Measurements from ENCODE around the gene TMX3.
A peak's percentile ranks its signal among the peaks of the same experiment; 100 is the strongest.

TMX3 gene

DNA sequence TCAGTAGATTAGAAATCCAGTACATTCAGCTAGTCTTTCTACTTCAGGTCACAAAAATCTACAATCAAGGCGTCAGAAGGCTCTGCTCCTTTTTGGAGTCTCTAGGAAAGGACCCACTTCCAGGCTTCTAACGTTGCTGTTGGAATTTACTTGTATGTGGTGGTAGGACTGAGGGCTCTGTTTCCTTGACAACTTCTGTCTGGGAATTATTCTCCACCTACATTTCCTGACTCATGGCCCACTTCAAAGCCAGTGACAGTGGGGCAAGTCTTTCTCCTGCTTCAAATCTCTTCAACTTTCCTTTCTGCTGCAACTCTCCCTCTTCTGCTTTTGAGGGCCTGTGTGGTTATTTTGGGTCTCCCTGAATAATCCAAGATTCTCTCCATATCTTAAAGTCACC is 10.4 kb upstream of the TMX3 start:
- H3K9me3 ChIP-seq (ENCODE audit: insufficient read depth, low read length): peaks cover 11% of the 10 kb centered on the region; the same call in 1 of the 2 replicates
- TF ChIP-seq YY1 (IDR thresholded peaks at IDR 0.05; ENCODE audit: insufficient read depth, insufficient read length): no peak
- H3K36me3 ChIP-seq (ENCODE audit: insufficient read depth, insufficient read length, low read length): no peaks in the 10 kb centered on the region
- H3K4me1 ChIP-seq (ENCODE audit: insufficient read depth, insufficient read length): no peaks in the 10 kb centered on the region
- H3K27me3 ChIP-seq (ENCODE audit: insufficient read depth, insufficient read length): no peaks in the 10 kb centered on the region
- no peak for DNase-seq (ENCODE audit: low read depth, low spot score)
- H3K9ac ChIP-seq (ENCODE audit: insufficient read length, low read depth): no peak overlapping the region
- no peak overlapping the region for H3K4me3 ChIP-seq (ENCODE audit: insufficient read length, low read depth)

GRCh38 chr18:68724021-68724420 is 9.1 kb upstream of the TMX3 start:
- Histone ChIP-seq H3K4me3 (ENCODE audit: insufficient read length, low read depth) (no peak overlapping the region), H3K27me3 (ENCODE audit: insufficient read depth, insufficient read length) (no peaks in the 10 kb centered on the region), H3K9ac (ENCODE audit: insufficient read length, low read depth) (no peak overlapping the region), H3K9me3 (ENCODE audit: insufficient read depth, low read length) (peaks cover 11% of the 10 kb centered on the region; the same call in 1 of the 2 replicates), H3K4me1 (ENCODE audit: insufficient read depth, insufficient read length) (no peaks in the 10 kb centered on the region), H3K36me3 (ENCODE audit: insufficient read depth, insufficient read length, low read length) (no peaks in the 10 kb centered on the region)
- DNase-seq (ENCODE audit: low read depth, low spot score): no peak
- no peak for TF ChIP-seq SUZ12 (IDR thresholded peaks at IDR 0.05; ENCODE audit: extremely low read depth, insufficient read depth, insufficient read length)
- no peak for TF ChIP-seq YY1 (IDR thresholded peaks at IDR 0.05; ENCODE audit: insufficient read depth, insufficient read length)
- TF ChIP-seq ZNF274 (IDR thresholded peaks at IDR 0.05; ENCODE audit: low read depth, low read length): no peak

DNA sequence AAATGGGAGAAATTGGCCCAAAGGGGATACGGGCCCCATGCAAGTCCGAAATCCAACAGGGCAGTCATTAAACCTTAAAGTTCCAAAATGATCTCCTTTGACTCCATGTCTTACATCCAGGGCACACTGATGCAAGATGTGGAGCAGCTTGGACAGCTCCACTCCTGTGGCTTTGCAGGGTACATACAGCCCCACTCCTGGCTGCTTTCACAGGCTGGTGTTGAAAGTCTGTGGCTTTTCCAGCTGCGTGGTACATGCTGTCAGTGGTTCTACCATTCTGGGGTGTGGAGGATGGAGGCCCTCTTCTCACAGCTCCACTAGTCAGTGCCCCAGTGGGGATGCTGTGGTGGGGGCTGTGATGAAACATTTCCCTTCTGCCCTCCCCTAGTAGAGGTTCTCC is 8.6 kb upstream of the TMX3 start:
- Histone ChIP-seq H3K27me3 (ENCODE audit: insufficient read depth, insufficient read length) (no peaks in the 10 kb centered on the region), H3K9me3 (ENCODE audit: insufficient read depth, low read length) (peaks cover 11% of the 10 kb centered on the region; the same call in 1 of the 2 replicates), H3K4me3 (ENCODE audit: insufficient read length, low read depth) (no peak overlapping the region), H3K9ac (ENCODE audit: insufficient read length, low read depth) (no peak overlapping the region), H3K4me1 (ENCODE audit: insufficient read depth, insufficient read length) (no peaks in the 10 kb centered on the region), H3K36me3 (ENCODE audit: insufficient read depth, insufficient read length, low read length) (no peaks in the 10 kb centered on the region)
- no peak for DNase-seq (ENCODE audit: low read depth, low spot score)
- TF ChIP-seq ZNF274 (IDR thresholded peaks at IDR 0.05; ENCODE audit: low read depth, low read length): no peak
- no peak for TF ChIP-seq YY1 (IDR thresholded peaks at IDR 0.05; ENCODE audit: insufficient read depth, insufficient read length)
- TF ChIP-seq SUZ12 (IDR thresholded peaks at IDR 0.05; ENCODE audit: extremely low read depth, insufficient read depth, insufficient read length): no peak

DNA sequence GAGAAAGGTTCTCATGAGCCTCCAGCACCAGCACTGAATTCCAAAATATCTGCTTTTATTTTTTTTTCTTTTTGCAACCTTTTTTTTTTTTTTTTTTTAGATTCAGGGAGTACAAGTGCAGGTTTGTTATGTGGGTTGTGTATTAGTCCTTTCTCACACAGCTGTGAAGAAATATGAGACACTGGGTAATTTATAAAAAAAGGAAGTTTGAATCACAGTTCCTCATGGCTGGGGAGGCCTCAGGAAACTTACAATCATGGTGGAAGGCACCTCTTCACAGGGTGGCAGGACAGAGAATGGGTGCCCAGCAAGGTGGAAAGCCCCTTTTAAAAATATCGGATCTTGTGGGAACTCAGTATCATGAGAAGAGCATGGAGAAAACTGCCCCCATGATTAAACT is 7.9 kb upstream of the TMX3 start:
- Histone ChIP-seq H3K4me1 (ENCODE audit: insufficient read depth, insufficient read length) (no peaks in the 10 kb centered on the region), H3K36me3 (ENCODE audit: insufficient read depth, insufficient read length, low read length) (no peaks in the 10 kb centered on the region), H3K27me3 (ENCODE audit: insufficient read depth, insufficient read length) (no peaks in the 10 kb centered on the region), H3K9me3 (ENCODE audit: insufficient read depth, low read length) (peaks cover 11% of the 10 kb centered on the region; the same call in 1 of the 2 replicates), H3K9ac (ENCODE audit: insufficient read length, low read depth) (no peak overlapping the region), H3K4me3 (ENCODE audit: insufficient read length, low read depth) (no peak overlapping the region)
- no peak for DNase-seq (ENCODE audit: low read depth, low spot score)
- no peak for TF ChIP-seq SUZ12 (IDR thresholded peaks at IDR 0.05; ENCODE audit: extremely low read depth, insufficient read depth, insufficient read length)
- no peak for TF ChIP-seq ZNF274 (IDR thresholded peaks at IDR 0.05; ENCODE audit: low read depth, low read length)
- no peak for TF ChIP-seq YY1 (IDR thresholded peaks at IDR 0.05; ENCODE audit: insufficient read depth, insufficient read length)

DNA sequence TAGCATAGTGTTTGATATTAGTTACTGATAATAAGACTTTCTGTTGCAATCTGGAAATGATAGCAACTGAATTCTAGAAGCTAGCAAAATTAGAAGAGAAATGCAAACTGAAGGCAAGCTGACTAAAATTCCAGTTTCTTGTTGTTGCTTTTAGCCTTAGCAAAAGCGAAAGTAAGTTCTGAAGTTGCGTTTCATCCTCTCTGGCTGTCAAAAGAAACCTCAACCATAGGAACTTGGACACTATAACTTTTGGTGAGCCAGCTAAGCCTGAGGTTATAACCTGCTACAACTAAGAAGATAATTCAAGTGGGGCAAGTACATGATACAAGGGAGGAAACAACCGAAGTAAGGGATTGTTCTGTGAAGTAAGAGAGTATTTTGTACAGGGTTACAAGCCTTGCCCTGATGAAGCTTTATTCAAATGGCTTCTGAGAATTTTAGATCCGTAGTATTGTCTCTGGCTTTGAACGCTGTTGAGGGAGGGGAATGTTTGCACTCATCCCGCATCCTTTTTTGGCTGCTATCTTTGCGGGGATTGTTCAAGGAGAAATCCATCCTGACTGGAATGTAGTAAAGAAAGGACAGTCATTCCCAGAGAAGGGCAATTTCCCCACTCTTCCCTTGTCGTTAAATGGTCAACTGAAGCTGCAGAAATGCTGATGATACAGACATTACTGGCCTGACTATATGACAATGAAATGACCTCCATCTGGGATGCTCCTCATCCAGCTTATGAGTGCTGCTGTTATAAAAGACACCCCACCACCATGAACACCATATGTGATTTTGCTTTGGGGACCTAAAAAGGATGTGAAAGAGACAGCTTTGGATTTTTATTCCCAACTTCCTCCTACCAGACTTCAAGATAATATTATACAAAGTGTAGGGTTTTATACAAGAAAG is 7.0 kb upstream of the TMX3 start:
- no peaks in the 10 kb centered on the region for H3K27me3 ChIP-seq (ENCODE audit: insufficient read depth, insufficient read length)
- no peaks in the 10 kb centered on the region for H3K36me3 ChIP-seq (ENCODE audit: insufficient read depth, insufficient read length, low read length)
- H3K4me3 ChIP-seq (ENCODE audit: insufficient read length, low read depth): no peak overlapping the region
- H3K9ac ChIP-seq (ENCODE audit: insufficient read length, low read depth): no peak overlapping the region
- DNase-seq (ENCODE audit: low read depth, low spot score): no peak
- no peaks in the 10 kb centered on the region for H3K4me1 ChIP-seq (ENCODE audit: insufficient read depth, insufficient read length)
- H3K9me3 ChIP-seq (ENCODE audit: insufficient read depth, low read length): peaks cover 11% of the 10 kb centered on the region; the same call in 1 of the 2 replicates
- TF ChIP-seq YY1 (IDR thresholded peaks at IDR 0.05; ENCODE audit: insufficient read depth, insufficient read length): no peak
- TF ChIP-seq SUZ12 (IDR thresholded peaks at IDR 0.05; ENCODE audit: extremely low read depth, insufficient read depth, insufficient read length): no peak
- TF ChIP-seq ZNF274 (IDR thresholded peaks at IDR 0.05; ENCODE audit: low read depth, low read length): no peak

GRCh38 chr18:68714366-68714711 is 569 bp downstream of the TMX3 start:
- no peaks in the 10 kb centered on the region for H3K9me3 ChIP-seq (ENCODE audit: insufficient read depth, low read length)
- peaks cover 40% of the 10 kb centered on the region for H3K36me3 ChIP-seq (ENCODE audit: insufficient read depth, insufficient read length, low read length)
- peak overlapping the region; percentile 56 for H3K4me3 ChIP-seq (ENCODE audit: insufficient read length, low read depth)
- no peaks in the 10 kb centered on the region for H3K27me3 ChIP-seq (ENCODE audit: insufficient read depth, insufficient read length)
- H3K9ac ChIP-seq (ENCODE audit: insufficient read length, low read depth): peak overlapping the region; percentile 92
- H3K4me1 ChIP-seq (ENCODE audit: insufficient read depth, insufficient read length): no peaks in the 10 kb centered on the region
- TF ChIP-seq YY1 (IDR thresholded peaks at IDR 0.05; ENCODE audit: insufficient read depth, insufficient read length) (no peak), ZNF274 (IDR thresholded peaks at IDR 0.05; ENCODE audit: low read depth, low read length) (no peak), SUZ12 (IDR thresholded peaks at IDR 0.05; ENCODE audit: extremely low read depth, insufficient read depth, insufficient read length) (no peak)
- no peak for DNase-seq (ENCODE audit: low read depth, low spot score)

GRCh38 chr18:68713796-68714195 is 1.1 kb downstream of the TMX3 start:
- no peaks in the 10 kb centered on the region for H3K9me3 ChIP-seq (ENCODE audit: insufficient read depth, low read length)
- no peak for TF ChIP-seq YY1 (IDR thresholded peaks at IDR 0.05; ENCODE audit: insufficient read depth, insufficient read length)
- no peak for TF ChIP-seq ZNF274 (IDR thresholded peaks at IDR 0.05; ENCODE audit: low read depth, low read length)
- TF ChIP-seq SUZ12 (IDR thresholded peaks at IDR 0.05; ENCODE audit: extremely low read depth, insufficient read depth, insufficient read length): no peak
- H3K36me3 ChIP-seq (ENCODE audit: insufficient read depth, insufficient read length, low read length): peaks cover 45% of the 10 kb centered on the region
- H3K9ac ChIP-seq (ENCODE audit: insufficient read length, low read depth): peak overlapping the region; percentile 56
- peak overlapping the region; percentile 56 for H3K4me3 ChIP-seq (ENCODE audit: insufficient read length, low read depth)
- DNase-seq (ENCODE audit: low read depth, low spot score): no peak
- H3K27me3 ChIP-seq (ENCODE audit: insufficient read depth, insufficient read length): no peaks in the 10 kb centered on the region
- H3K4me1 ChIP-seq (ENCODE audit: insufficient read depth, insufficient read length): no peaks in the 10 kb centered on the region
